Keratinocyte (primary cell): ENCODE measurements around the gene AKT1. TPM values are rescaled to one million over a fixed set of nuclear protein-coding genes. Genes with fewer than 3 reads are reported as not detected.

Source experiments
- DNase-seq: peaks from one replicate; pipeline ENCODE4 v3.0.0-alpha.2; 2011; ENCODE audit warnings: low read depth, missing footprints, low spot score
- FAIRE-seq: peaks from 2 replicates; lab custom pipeline; 2011; peaks lifted over from hg19 to GRCh38; lab: Jason Lieb, UNC
- H2AFZ ChIP-seq: 2 replicates; pipeline ENCODE4 v1.6.0; 2012; ENCODE audit warnings: low read length, control low read depth, inconsistent platforms; ENCODE audit not compliant: control insufficient read depth
- H3K27ac ChIP-seq: 2 replicates; pipeline ENCODE4 v1.5.1; 2011; ENCODE audit warnings: low read length; ENCODE audit not compliant: control insufficient read depth, insufficient read depth
- H3K27me3 ChIP-seq: 3 replicates; pipeline ENCODE4 v1.6.0; 2011; ENCODE audit warnings: low read length; ENCODE audit not compliant: control insufficient read depth, insufficient read depth; ENCODE audit errors: extremely low read depth
- H3K36me3 ChIP-seq, 2 experiments: 2 replicates in 1 of 2; 3 replicates in 1 of 2; pipeline ENCODE4 v1.5.1; 2011; ENCODE audit warnings: low read length in 2 of 2, mild to moderate bottlenecking in 1 of 2; ENCODE audit not compliant: control insufficient read depth in 2 of 2, insufficient read depth in 2 of 2; ENCODE audit errors: extremely low read depth in 1 of 2
- H3K4me1 ChIP-seq: 3 replicates; pipeline ENCODE4 v1.5.1; 2011; ENCODE audit warnings: low read length; ENCODE audit not compliant: control insufficient read depth, insufficient read depth; ENCODE audit errors: extremely low read depth
- H3K4me2 ChIP-seq: 3 replicates; pipeline ENCODE4 v1.6.0; 2011; ENCODE audit warnings: low read depth, low read length; ENCODE audit not compliant: control insufficient read depth, insufficient read depth; ENCODE audit errors: extremely low read depth
- H3K4me3 ChIP-seq, 3 experiments: fragments of 200-600 bp in 1 of 3; sonication (generic) in 1 of 3; 2 replicates in 2 of 3; 3 replicates in 1 of 3; pipeline ENCODE4 v1.5.1; 2011 to 2016; ENCODE audit warnings: low read length in 3 of 3, mild to moderate bottlenecking in 3 of 3, control low read depth in 2 of 3, inconsistent platforms in 1 of 3, low read depth in 1 of 3, mixed read lengths in 1 of 3, mixed run types in 1 of 3, moderate library complexity in 1 of 3; ENCODE audit not compliant: control insufficient read depth in 2 of 3, insufficient read depth in 2 of 3; ENCODE audit errors: extremely low read depth in 1 of 3
- H3K79me2 ChIP-seq: 2 replicates; pipeline ENCODE4 v1.6.0; 2012; ENCODE audit warnings: low read length; ENCODE audit not compliant: control insufficient read depth, insufficient read depth
- H3K9ac ChIP-seq: 3 replicates; pipeline ENCODE4 v1.6.0; 2011; ENCODE audit warnings: low read length; ENCODE audit not compliant: control insufficient read depth, insufficient read depth; ENCODE audit errors: extremely low read depth
- H3K9me1 ChIP-seq: 3 replicates; pipeline ENCODE4 v1.6.0; 2011; ENCODE audit warnings: low read length; ENCODE audit not compliant: control insufficient read depth, insufficient read depth; ENCODE audit errors: extremely low read depth
- H3K9me3 ChIP-seq: 2 replicates; pipeline ENCODE4 v1.5.1; 2012; ENCODE audit warnings: low read depth, low read length; ENCODE audit not compliant: control insufficient read depth
- H4K20me1 ChIP-seq: 3 replicates; pipeline ENCODE4 v1.6.0; 2011; ENCODE audit warnings: low read length; ENCODE audit not compliant: control insufficient read depth, insufficient read depth; ENCODE audit errors: extremely low read depth
- CTCF ChIP-seq, 3 experiments: IDR thresholded peaks in 1 of 3; conservative IDR thresholded peaks in 1 of 3; optimal IDR thresholded peaks in 1 of 3; 2 replicates in 2 of 3; 3 replicates in 1 of 3; pipeline versions ENCODE3 to v1.5.1; 2011; ENCODE audit warnings: low read length in 3 of 3, mild to moderate bottlenecking in 3 of 3, moderate library complexity in 2 of 3, control low read depth in 1 of 3, inconsistent platforms in 1 of 3; ENCODE audit not compliant: insufficient read depth in 2 of 3; ENCODE audit errors: extremely low read depth in 1 of 3
- EZH2 ChIP-seq: IDR thresholded peaks from one replicate; pipeline ENCODE4 v1.6.1; 2012; ENCODE audit warnings: inconsistent platforms, mild to moderate bottlenecking, low read length, moderate library complexity
- dilution Hi-C: fragments of 300-500 bp; cut with MboI; formaldehyde crosslinking; loops from one replicate; pipeline ENCODE4 v1.7.0; 2020; ENCODE audit warnings: low sequenced_read_pairs; ENCODE audit not compliant: extremely low pct_ligation_motif_present
- polyA plus RNA-seq, 5 experiments: library from polyadenylated mRNA; depleted of rRNA in 3 of 5; stranded (reverse) in 3 of 5; stranded (forward) in 1 of 5; unstranded in 1 of 5; fragments of >200 nt; gene quantifications; 1 replicate in 1 of 5; 2 replicates in 3 of 5; 3 replicates in 1 of 5; pipeline versions ENCODE4 v1.2.1 to v1.2.3, GENCODE V29; 2011 to 2012; ENCODE audit warnings: missing spikeins in 2 of 5, low read depth in 1 of 5, low replicate concordance in 1 of 5

Gene AKT1
- polyA plus RNA-seq, 1 donor (not counting 4 experiments of a cell fraction or from before 2014, with no cell fraction given) = 82.3 TPM

GRCh38 chr14:104742586-104743455 lies 52.7 kb downstream of the AKT1 start:
- Histone ChIP-seq H3K36me3 (no peaks in the 10 kb centered on the region), H3K27me3 (no peaks in the 10 kb centered on the region), H3K9ac (no peak overlapping the region), H2AFZ (no peak overlapping the region), H3K27ac (no peak overlapping the region), H4K20me1 (no peaks in the 10 kb centered on the region), H3K79me2 (no peaks in the 10 kb centered on the region), H3K4me3 (no peak overlapping the region), H3K9me3 (no peaks in the 10 kb centered on the region), H3K4me1 (peaks cover 32% of the 10 kb centered on the region), H3K9me1 (peaks cover 2% of the 10 kb centered on the region), H3K4me2 (no peak overlapping the region)
- FAIRE-seq = no peak
- no peak for TF ChIP-seq EZH2
- TF ChIP-seq CTCF (optimal IDR thresholded peaks at IDR 0.05 in 1 of 3, IDR thresholded peaks at IDR 0.05 in 1 of 3, conservative IDR thresholded peaks at IDR 0.05 in 1 of 3; ENCODE audit: extremely low read depth in 1 of 3, insufficient read depth in 2 of 3, low read length in 3 of 3) = no peak
- DNase-seq = no peak
- dilution Hi-C loops = no loop called here

- no peak overlapping the region for H2AFZ ChIP-seq
- no peaks in the 10 kb centered on the region for H3K36me3 ChIP-seq
- no peak overlapping the region for H3K9ac ChIP-seq
- H3K4me2 ChIP-seq = no peak overlapping the region
- DNase-seq = no peak
- H3K27me3 ChIP-seq = no peaks in the 10 kb centered on the region
- no peaks in the 10 kb centered on the region for H3K9me3 ChIP-seq
- H3K4me3 ChIP-seq = no peak overlapping the region
- no peak for FAIRE-seq
- dilution Hi-C loops = no loop called here
- no peak overlapping the region for H3K27ac ChIP-seq
- no peaks in the 10 kb centered on the region for H4K20me1 ChIP-seq
- peaks cover 22% of the 10 kb centered on the region for H3K4me1 ChIP-seq
- H3K9me1 ChIP-seq = peaks cover 2% of the 10 kb centered on the region
- no peaks in the 10 kb centered on the region for H3K79me2 ChIP-seq
- TF ChIP-seq CTCF (optimal IDR thresholded peaks at IDR 0.05 in 1 of 3, IDR thresholded peaks at IDR 0.05 in 1 of 3, conservative IDR thresholded peaks at IDR 0.05 in 1 of 3; ENCODE audit: extremely low read depth in 1 of 3, insufficient read depth in 2 of 3, low read length in 3 of 3) (no peak), EZH2 (no peak)
These were observed 53.7 kb downstream of the AKT1 start for GRCh38 chr14:104741803-104742251.
